GM18870 (cell line): Measurements from ENCODE around the gene PRADC1.
"Not testable (repeated sequence)": the region's sequence is repeated elsewhere in the genome, so short reads cannot be mapped to it uniquely, and the experiment has no call there.

Source experiments
- ATAC-seq: cut with Tn5 transposase; IDR thresholded peaks from one replicate; pipeline ENCODE4 v1.9.1; 2021; ENCODE audit warnings: moderate library complexity; ENCODE audit not compliant: unreplicated experiment

PRADC1 gene

GRCh38 chr2:73233154-73233931 is at the start of gene PRADC1:
Gene PRADC1, minus strand, starts transcription at chr2:73233239. Its CDS starts 79 bp downstream, at chr2:73233160.
- peak; percentile 93 for ATAC-seq

- no peak for ATAC-seq
Observed at GRCh38 chr2:73281244-73281643, 48.2 kb upstream of the PRADC1 start.

DNA sequence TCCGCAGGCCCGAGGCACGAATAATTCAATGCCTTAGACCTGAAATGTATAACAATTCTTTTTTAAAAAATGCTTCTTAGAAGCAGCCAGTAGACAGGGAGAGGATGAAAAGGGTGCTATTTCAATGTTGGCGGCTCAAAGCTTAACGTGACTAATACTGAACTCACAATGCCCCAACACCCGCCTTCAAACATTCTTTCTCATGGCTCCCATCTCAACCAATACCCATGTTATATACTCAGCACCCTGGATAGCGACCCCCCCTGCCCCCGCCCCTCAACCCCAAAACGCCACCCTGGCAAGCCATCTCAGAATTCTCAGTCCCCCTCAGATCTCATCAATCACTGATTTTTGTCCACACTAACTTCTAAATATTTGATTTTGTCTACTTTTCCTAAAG is 46.8 kb upstream of the PRADC1 start:
- no peak for ATAC-seq

DNA sequence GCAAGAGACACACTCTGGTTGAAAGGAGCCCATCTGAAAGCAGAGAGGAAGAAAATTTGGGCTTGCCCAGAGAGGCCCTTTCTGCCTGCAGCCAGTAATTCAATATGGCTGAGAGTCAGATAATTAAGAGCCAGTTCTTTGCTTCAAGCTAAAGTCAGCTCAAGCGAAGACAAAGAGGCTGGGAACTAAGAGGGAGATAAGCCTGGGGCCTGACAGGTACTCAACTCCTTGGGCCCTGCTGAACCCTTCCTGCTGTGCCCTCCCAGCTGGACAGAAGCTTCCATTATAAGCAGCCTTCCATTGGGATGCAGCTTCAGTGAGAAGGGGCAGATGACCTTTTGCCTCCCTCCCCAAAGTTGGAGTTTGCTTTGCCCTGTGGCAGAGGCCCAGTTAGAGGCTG is 39.2 kb upstream of the PRADC1 start:
- no peak for ATAC-seq

DNA sequence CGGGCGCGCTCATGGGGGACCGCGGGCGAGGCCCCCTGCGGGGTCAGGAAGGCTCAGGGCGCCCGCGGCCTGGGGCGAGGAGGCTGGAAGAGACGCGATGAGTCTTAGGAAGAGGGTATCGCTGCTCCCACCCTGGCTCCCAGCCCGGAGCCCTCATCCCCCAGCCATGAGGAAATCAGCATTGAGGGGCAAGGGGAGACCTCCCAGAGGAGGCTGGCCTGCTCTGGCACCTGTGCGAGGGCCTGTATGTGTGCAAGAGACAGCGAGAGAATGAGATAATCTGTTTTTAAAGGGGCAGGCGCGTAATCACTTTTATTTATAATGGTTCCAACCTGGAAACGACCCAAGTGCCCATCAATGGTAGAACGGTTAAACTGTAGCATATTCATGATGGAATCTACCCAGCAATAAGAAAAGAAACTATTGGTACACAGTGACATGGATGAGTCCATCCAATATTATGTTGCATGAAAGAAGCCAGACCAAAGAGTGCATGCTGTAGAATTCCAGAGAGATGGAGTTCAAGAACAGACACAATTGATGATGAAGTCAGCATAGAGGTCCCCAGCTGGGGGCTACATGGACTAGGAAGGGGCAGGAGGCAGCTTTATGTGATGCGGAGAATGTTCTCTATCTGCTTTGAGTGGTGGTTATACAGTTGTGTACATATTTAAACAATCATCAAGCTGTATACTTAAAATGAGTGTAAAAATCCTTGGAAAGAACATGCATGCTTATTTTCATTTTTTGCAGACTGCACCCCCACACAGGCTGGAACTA is 36.8 kb upstream of the PRADC1 start:
- no peak for ATAC-seq

GRCh38 chr2:73268830-73269685 is 36.0 kb upstream of the PRADC1 start:
- no peak for ATAC-seq

- no peak for ATAC-seq
Observed at GRCh38 chr2:73268366-73268829, 35.4 kb upstream of the PRADC1 start.

DNA sequence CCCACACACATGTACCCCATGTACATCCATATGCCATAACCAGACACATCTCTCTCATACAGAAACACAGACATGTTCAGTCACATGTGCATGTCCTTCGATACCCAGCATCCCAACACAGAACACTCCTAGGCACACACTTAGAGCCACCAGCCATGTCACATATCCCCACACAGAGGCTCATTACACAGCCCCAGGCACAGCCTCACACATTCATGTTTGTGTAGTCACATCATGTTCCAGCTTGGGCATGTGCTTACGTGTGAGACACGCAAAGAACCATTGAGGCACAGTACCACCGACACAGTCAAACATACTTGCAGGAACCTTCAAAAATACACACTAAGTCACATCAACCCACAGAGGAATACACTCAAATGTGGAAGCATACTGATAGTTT is 34.0 kb upstream of the PRADC1 start:
- no peak for ATAC-seq

- no peak for ATAC-seq
Observed at GRCh38 chr2:73266061-73266901, 33.2 kb upstream of the PRADC1 start.

- no peak for ATAC-seq
Observed at GRCh38 chr2:73265298-73266060, 32.4 kb upstream of the PRADC1 start.

DNA sequence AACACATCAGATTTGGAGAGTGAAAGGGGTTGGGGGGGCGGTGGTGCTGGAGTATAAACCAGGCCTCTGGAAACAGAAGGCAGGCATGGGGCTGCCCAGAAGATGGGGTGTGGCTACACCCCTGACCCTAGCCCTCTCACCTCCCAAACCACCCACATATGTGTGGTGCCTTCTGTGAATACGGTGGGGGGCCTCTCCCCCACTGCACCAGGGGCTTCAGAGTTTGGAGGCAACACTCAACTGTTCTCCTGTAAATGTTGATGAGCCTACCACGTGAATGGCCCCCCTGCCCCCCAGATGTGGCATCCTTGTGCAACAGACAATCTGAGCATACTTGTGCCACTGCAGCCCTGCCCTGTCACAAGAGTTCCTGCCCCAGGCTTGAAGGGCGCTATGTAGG is 31.7 kb upstream of the PRADC1 start:
- ATAC-seq = no peak

DNA sequence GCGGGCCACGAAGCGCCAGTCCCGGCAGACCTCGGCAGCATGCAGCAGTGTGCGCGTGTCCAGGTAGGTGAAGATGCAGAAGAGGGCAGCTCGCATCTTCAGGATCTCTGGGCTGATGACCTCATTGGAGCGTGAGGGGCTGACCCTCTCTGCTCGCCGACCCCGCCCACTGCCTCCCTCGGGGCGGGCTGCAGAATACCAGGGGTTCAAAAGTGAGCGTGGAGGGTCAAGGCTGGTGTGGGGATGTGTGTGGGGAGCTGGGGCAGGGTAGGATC is 31.2 kb upstream of the PRADC1 start:
- ATAC-seq = no peak

GRCh38 chr2:73263540-73264331 is 30.7 kb upstream of the PRADC1 start:
- no peak for ATAC-seq

DNA sequence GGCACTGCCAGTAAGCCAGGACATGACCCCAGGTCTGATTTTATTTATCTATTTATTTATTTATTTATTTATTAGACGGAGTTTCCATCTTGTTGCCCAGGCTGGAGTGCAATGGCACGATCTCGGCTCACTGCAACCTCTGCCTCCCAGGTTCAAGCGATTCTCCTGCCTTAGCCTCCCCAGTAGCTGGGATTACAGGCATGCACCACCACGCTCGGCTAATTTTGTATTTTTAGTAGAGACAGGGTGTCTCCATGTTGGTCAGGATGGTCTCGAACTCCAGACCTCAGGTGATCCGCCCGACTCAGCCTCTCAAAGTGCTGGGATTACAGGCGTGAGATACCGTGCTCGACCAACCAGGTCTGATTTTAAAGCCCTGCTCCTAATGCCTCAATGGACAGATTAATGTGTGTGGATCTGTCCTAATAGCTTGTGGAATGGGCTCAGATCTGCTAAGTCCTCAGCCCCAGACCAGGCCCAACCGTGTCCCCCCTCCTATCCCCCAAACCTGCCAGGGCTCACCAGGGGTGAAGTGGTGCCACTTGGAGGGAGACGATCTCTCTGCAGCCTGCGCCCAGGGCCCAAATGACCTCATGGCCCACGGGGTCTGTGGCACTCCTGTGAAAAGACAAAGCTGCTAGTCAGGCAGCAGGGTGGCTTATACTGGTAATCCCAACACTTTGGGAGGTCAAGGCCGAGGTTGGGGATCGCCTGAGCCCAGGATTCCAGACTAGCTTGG is 29.8 kb upstream of the PRADC1 start:
- ATAC-seq = not testable (repeated sequence)

GRCh38 chr2:73262108-73262651 is 29.1 kb upstream of the PRADC1 start:
- no peak for ATAC-seq

DNA sequence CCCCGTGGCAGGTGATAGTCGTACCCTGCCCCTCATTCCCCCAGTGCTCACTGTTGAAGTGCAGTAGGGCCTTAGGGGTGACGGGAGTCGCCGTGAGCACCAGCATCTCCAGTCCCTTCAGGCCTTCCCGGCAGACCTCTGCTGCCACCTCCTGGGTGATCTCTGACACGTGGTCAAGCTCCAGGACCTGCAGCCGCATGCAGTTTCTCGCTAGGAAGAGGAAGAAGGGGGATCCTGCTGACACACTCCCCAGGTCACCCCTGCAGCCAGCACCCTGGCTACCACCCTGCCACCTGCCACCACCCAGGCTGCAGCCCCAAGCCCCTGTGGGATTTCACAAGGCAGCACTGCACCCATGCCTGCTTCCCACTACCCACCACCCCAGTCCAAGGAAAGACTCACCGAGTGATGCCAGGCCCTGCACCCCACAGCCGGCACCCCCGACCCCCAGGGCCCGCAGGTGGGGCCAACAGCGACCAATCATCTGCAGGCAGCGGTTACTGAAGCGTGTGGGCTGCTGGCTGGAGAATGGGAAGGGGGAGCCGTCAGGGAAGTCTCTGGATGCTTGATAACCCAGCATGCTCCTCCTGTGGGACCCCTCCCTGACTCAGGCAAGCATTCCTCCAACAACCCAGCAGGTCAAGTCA is 27.4 kb upstream of the PRADC1 start:
- ATAC-seq = no peak

DNA sequence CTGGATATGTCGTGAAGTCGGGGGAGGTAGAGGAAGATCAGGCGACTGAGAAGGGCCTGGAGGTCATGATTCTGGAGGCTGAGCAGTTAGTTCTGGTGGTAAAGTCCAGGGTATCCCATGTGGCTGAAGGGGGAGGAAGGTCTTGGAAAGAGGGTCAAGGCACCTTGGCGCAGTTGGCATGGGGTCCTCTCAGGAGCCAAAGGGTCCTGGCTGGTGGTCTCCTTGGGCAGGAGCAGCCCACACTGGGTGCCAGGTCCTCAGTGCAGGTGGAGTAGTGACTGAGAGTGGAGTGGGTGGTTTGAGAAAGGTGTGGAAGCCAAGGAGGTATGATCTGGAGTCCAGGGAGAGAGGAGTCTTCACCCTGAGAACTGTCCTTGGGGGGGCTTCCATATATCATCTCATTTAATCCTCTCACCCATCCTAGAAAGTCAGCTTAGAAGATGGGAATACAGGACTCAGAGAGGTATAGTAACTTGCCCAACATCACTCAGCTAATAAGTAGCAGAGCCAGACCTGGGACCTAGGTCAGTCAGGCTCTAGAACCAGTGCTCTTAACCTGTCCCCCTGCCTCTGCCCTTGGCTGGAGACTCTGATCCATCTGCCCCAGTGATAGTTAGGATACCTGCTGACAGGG is 26.8 kb upstream of the PRADC1 start:
- no peak for ATAC-seq
